Measurements from ENCODE around the gene CES1. TPM values are rescaled to one million over a fixed set of nuclear protein-coding genes. Genes with fewer than 3 reads are reported as not detected.
A peak's percentile ranks its signal among the peaks of the same experiment; 100 is the strongest.
"Not testable (repeated sequence)": the region's sequence is repeated elsewhere in the genome, so short reads cannot be mapped to it uniquely, and the experiment has no call there.

CES1 gene
- total RNA-seq, 1 experiment from 2014 or later = 0.56 TPM

DNA sequence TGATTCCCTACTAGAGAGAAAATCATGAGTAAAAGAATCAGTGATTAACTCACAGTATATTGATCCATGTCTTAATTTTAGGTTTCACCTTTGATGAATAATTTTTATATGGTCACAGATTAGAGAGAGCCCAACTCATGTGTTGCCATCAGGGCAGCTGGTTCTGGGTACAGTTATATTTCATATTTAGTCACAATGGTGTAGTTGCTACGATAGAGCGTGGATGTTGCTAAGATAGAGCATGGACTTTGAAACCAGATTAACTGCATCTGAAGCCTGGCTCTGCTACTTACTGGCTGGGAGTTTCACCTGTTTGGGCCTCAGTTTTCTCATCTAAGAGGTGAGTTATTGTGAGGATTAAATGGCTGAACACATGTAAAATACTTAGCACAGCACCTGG lies 18.7 kb downstream of the CES1 start:
- not testable (repeated sequence) for H3K9me3 ChIP-seq, DNase-seq, H3K4me3 ChIP-seq, H3K36me3 ChIP-seq
- peaks cover 71% of the 10 kb centered on the region for H3K27me3 ChIP-seq

DNA sequence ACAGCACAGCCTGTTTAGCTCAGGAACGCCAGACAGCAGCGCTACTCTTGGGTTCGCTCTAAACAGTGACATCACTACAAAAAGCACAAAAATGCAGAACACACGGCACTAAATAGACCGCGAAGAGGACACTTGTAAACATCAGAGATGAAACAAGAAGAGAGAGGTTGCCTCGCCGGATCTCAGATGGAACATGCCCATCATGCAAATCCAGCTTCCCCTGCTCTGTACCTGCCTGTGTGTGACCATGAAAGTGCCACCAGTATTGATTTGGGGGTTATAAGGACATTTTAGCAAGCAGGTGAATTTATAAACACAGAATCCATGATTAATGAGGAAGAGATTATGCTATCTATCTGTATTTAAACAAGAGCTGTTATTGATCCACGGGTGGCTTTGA lies 19.2 kb downstream of the CES1 start:
- not testable (repeated sequence) for H3K4me3 ChIP-seq, H3K9me3 ChIP-seq, H3K36me3 ChIP-seq, DNase-seq
- peaks cover 67% of the 10 kb centered on the region for H3K27me3 ChIP-seq

DNA sequence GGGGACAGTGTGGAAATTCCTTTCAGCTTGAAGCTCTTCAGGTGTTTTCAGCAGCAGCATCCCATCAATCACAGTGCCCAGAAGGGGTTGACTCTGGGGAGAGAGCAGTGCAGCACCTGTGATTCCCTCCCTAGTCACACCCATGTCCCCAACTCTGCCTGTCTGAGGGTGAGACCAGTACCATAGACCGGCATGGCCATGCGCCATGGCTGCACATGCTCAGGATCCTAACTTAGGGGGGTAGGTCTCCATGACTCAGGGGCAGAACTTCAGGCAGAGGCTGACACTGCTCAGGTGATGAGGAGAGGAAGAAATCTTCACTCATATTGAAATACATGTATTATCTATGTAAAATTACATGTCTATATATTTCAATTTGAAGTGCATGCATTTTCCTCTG lies 19.9 kb downstream of the CES1 start:
- Histone ChIP-seq H3K36me3 (no peaks in the 10 kb centered on the region), H3K27me3 (peaks cover 68% of the 10 kb centered on the region), H3K9me3 (no peaks in the 10 kb centered on the region), H3K4me3 (no peak overlapping the region)
- DNase-seq = no peak

DNA sequence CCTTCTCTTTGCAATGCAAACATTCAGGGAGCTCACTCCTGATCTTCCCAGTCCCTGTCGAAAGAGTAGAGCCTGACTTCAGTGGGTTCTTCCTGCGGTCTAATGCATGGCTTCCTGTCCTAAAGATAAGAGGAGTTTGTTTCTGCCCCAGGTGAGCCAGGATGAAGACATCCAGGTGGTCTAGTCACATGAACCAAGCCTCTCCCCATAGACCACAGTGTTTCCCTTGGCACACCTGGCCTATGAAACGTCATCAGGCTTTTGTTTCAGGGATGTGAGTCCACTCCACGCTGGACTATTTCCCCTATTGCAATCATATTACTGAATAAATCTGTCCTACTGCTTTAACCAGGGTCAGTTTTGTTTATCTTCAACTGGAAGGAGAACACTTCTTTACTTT lies 21.1 kb downstream of the CES1 start:
- Histone ChIP-seq H3K27me3 (peaks cover 60% of the 10 kb centered on the region), H3K4me3 (no peak overlapping the region), H3K9me3 (no peaks in the 10 kb centered on the region), H3K36me3 (no peaks in the 10 kb centered on the region)
- DNase-seq = no peak

DNA sequence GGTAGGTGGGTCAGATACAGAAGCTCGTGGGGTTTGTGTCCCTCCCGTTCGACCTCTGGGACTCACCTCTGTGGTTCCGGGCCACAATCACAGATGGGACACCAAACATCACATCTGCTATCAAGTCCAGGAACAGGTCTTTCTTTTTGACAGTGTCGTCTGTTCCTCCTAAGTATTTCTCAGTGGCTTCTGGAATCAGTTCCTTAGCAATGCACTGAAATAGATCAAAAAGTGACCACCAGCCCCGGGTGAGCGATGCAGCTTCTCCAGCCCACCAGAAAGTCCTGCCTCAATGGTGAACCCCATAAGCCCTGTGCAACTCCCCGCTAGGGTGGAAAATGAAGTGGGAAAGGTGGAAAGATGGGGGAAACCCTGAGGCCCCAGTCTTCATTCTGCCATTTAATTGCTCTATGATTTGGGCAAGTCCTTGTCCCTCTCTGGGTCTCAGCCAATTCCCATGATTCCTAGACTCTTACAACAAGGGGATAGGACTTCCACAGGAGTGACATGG lies 22.4 kb downstream of the CES1 start:
- Histone ChIP-seq H3K4me3 (no peak overlapping the region), H3K9me3 (no peaks in the 10 kb centered on the region), H3K36me3 (no peaks in the 10 kb centered on the region), H3K27me3 (peaks cover 49% of the 10 kb centered on the region)
- DNase-seq = no peak

DNA sequence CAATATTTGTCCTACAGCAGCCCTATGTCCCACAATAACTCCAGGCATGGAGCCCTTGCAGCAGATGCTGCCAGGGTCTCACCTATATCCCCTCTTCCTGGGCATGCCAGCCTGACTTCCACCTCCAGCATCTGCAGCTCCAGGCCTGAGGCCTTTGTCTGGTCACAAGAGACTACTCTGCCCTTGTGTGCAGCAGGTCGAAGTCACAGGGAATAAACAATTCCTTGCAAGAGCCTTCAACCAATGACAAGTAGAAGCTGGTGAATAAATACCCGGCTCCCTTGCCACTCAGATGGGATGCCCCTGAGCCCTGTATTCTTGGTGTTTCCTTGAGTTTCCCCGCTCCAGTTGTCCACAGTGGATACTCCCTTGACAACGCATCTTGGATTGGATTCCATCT lies 23.0 kb downstream of the CES1 start:
- H3K9me3 ChIP-seq = no peaks in the 10 kb centered on the region
- no peaks in the 10 kb centered on the region for H3K36me3 ChIP-seq
- H3K27me3 ChIP-seq = peaks cover 44% of the 10 kb centered on the region
- DNase-seq = no peak
- H3K4me3 ChIP-seq = no peak overlapping the region

DNA sequence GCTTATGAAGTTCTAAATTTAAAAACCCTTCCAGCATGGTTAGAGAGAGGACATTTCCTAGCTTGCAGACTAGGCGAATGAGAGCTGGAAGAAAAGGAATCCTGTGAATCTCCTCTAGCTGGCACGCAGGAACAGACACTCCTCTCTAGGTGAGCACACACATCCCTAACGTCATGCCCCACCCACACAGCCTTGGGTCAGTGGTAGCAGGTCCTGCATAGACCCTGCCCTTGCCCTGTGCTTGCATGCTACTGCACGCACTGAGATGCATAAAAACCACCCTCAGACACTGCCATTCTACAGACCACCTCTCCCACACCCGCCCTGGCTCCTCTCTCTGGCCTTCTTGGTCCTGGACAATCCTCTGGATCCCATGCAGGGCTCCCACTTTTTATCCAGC lies 23.5 kb downstream of the CES1 start:
- no peak for DNase-seq
- Histone ChIP-seq H3K36me3 (no peaks in the 10 kb centered on the region), H3K4me3 (no peak overlapping the region), H3K9me3 (no peaks in the 10 kb centered on the region), H3K27me3 (peaks cover 40% of the 10 kb centered on the region)

DNA sequence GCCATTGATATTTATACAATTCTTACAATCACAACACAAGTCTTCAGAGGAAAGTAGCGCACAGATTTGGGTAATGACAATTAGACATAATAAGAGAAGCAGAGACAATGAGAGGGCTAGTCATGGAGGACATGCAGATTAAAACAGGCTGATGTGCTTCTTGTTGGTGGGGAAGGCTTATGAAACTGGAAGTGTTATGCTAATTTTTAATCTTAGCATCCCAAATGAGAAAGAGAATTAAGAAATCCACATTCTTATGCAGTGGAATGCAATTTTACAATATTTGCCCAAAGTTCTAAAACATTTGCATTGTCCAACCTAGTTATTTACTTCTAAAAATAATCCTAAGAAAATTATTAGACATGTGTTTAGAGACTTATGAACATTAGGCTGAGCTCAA lies 24.6 kb downstream of the CES1 start:
- not testable (repeated sequence) for H3K36me3 ChIP-seq, DNase-seq, H3K9me3 ChIP-seq, H3K4me3 ChIP-seq
- H3K27me3 ChIP-seq = peaks cover 37% of the 10 kb centered on the region

DNA sequence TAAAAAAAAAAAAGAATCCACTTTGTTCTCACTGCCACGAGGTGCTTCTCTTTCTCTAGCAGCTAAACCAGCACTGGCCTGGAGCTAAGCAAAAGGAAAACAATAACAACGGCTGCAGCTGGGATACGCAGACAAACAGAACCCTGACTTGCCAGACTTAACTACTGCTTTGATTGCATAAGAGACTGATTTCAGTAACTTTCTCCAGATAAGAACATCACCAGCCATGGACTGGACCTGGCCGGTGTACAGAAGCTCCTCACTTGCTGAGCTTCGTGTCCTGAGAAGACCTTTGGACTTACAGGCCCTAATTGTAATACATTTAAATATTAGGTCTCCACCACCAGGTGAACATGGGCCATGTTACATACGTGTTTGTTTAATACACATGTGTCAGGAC lies 27.8 kb downstream of the CES1 start:
- not testable (repeated sequence) for H3K4me3 ChIP-seq, DNase-seq, H3K36me3 ChIP-seq, H3K9me3 ChIP-seq
- peaks cover 15% of the 10 kb centered on the region for H3K27me3 ChIP-seq

DNA sequence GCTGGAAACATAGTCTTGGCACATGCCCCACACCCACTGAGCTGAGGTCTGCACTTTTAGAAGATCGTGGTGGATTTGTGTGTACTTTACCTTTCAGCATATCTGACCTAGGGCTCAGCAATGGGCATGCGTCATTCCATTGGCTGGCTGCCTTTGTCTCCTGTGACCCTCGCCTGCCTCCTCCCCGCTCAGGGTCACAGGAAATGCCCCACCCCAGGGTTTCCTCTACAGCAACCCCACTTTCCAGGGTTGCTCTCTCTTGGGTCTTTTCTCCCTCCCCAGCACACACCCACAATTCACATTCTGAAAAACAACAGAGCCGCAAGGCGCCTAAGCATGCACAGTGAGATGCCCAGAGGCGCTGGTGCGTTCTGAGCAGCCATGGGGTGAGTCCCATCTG lies 29.2 kb downstream of the CES1 start:
- not testable (repeated sequence) for H3K27me3 ChIP-seq, H3K36me3 ChIP-seq, DNase-seq, H3K4me3 ChIP-seq, H3K9me3 ChIP-seq

DNA sequence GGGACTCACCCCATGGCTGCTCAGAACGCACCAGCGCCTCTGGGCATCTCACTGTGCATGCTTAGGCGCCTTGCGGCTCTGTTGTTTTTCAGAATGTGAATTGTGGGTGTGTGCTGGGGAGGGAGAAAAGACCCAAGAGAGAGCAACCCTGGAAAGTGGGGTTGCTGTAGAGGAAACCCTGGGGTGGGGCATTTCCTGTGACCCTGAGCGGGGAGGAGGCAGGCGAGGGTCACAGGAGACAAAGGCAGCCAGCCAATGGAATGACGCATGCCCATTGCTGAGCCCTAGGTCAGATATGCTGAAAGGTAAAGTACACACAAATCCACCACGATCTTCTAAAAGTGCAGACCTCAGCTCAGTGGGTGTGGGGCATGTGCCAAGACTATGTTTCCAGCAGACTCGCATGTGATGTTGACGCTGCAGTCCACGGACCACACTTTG lies 39.9 kb downstream of the CES1 start:
- H3K36me3 ChIP-seq, H3K9me3 ChIP-seq, H3K4me3 ChIP-seq, H3K27me3 ChIP-seq, DNase-seq: not testable (repeated sequence)

DNA sequence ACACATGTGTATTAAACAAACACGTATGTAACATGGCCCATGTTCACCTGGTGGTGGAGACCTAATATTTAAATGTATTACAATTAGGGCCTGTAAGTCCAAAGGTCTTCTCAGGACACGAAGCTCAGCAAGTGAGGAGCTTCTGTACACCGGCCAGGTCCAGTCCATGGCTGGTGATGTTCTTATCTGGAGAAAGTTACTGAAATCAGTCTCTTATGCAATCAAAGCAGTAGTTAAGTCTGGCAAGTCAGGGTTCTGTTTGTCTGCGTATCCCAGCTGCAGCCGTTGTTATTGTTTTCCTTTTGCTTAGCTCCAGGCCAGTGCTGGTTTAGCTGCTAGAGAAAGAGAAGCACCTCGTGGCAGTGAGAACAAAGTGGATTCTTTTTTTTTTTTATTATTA lies 41.4 kb downstream of the CES1 start:
- H3K27me3 ChIP-seq, H3K9me3 ChIP-seq, H3K4me3 ChIP-seq, DNase-seq, H3K36me3 ChIP-seq: not testable (repeated sequence)

DNA sequence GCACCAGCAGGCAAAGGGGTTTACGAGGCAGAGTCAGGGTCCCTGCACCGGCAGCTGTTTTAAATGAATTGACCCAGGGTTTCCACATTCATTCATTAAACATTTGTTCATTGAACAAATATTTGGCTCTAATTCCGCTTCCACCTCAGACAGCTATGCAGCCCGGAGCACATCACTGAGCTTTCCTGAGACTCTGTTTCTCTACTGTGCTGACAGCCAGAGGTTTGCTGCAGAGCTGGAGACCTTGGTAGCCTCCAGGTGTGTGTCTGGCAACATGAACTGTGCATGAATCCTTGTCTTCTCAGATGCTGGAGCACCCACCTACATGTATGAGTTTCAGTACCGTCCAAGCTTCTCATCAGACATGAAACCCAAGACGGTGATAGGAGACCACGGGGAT lies 42.7 kb downstream of the CES1 start:
- not testable (repeated sequence) for H3K4me3 ChIP-seq, DNase-seq, H3K9me3 ChIP-seq, H3K27me3 ChIP-seq, H3K36me3 ChIP-seq

DNA sequence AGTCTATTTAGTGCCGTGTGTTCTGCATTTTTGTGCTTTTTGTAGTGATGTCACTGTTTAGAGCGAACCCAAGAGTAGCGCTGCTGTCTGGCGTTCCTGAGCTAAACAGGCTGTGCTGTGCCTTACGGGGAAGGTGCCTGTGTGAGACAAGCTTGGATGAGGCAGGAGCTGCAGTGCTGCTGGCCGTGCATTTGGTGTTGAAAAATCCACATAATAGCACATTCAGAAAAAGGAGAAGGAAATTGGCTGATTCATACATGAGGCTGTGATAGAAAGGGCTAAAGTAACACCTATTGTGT lies 50.2 kb downstream of the CES1 start:
- H3K9me3 ChIP-seq, DNase-seq, H3K4me3 ChIP-seq, H3K36me3 ChIP-seq: not testable (repeated sequence)
- H3K27me3 ChIP-seq = peaks cover 41% of the 10 kb centered on the region

DNA sequence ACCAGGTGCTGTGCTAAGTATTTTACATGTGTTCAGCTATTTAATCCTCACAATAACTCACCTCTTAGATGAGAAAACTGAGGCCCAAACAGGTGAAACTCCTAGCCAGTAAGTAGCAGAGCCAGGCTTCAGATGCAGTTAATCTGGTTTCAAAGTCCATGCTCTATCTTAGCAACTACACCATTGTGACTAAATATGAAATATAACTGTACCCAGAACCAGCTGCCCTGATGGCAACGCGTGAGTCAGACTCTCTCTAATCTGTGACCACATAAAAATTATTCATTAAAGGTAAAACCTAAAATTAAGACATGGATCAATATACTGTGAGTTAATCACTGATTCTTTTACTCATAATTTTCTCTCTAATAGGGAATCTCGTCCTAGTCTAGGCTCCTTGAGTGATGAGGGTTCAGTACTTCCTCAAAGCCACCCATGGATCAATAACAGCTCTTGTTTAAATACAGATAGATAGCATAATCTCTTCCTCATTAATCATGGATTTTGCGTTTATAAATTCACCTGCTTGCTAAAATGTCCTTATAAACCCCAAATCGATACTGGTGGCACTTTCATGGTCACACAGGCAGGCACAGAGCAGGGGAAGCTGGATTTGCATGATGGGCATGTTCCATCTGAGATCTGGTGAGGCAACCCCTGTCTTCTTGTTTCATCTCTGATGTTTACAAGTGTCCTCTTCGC lies 50.7 kb downstream of the CES1 start:
- H3K36me3 ChIP-seq, H3K4me3 ChIP-seq, H3K9me3 ChIP-seq, DNase-seq: not testable (repeated sequence)
- peaks cover 42% of the 10 kb centered on the region for H3K27me3 ChIP-seq

DNA sequence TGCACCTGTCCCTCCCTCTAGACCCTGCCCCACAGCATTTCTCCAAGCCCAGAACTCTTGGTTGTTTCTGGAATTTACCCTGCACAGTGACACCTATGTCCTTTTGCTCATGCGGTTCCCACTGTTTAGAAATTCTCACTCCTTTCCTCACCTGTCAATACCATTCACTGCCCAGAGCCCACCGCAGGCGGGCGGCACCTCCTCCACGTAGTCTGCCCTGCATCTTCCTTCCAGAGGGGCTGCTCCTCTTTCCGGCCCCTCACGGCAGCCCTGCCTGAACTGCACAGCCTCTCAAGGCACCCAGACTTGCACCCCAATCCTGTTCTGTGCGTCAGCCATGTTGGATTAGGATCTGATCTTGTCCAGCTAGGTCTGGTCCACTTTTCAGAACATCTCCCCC lies 51.4 kb downstream of the CES1 start:
- not testable (repeated sequence) for H3K36me3 ChIP-seq, DNase-seq, H3K4me3 ChIP-seq, H3K9me3 ChIP-seq
- H3K27me3 ChIP-seq = peaks cover 43% of the 10 kb centered on the region

DNA sequence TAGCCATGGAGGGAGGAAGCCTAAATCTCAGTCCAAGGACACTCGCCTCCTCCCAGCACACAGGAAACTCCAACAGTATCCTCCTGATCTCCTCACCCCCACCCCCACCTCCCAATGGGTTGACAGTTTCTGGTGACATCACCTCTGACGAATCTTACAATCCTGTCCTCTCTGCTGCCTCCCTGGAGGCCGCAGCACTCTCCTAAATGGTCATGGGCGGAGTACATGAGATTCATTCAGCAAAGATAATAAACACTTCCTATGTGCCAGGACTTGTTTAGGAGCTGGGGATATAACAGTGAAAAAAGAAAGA lies 52.8 kb downstream of the CES1 start:
- H3K9me3 ChIP-seq, H3K36me3 ChIP-seq, H3K4me3 ChIP-seq: not testable (repeated sequence)
- DNase-seq = peak; percentile 57
- peaks cover 40% of the 10 kb centered on the region for H3K27me3 ChIP-seq

DNA sequence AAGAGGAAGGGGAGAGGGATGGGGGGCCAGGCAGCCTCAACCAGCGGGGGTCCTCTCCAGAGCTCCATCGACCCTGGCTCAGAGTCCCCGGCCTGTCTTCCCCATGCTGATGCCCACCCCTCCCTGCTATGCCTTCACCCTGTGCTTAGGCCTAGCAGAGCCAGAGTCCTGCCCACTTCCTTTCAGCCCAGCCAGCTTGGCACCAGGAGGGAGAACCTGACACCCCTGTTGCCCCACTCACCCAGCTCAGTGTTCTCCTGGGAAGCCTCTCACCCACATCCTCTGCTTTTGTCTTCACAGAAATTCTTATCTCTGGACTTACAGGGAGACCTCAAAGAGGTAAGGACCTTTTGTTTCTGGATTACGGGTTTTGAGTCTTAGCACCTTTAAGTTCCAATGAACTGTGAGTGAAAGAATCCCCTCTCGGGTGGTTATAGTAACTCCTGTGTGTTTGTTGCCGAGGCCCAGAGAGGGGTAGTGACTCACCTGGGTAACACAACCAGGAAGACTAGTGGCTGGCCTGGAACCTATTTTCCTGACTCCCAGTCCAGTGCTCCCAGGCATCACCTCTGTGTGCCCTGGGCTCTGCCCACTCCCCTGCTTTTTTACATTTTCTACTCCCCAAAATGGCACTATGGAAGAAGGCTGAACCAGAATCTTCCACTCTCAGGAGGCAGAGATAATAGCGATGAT lies 53.3 kb downstream of the CES1 start:
- Histone ChIP-seq H3K36me3 (no peaks in the 10 kb centered on the region), H3K27me3 (peaks cover 36% of the 10 kb centered on the region), H3K4me3 (no peak overlapping the region), H3K9me3 (no peaks in the 10 kb centered on the region)
- DNase-seq = peak; percentile 58

Data from MG63 (cell line).